Activated CD4-positive, alpha-beta T cell treated with anti-CD3 and anti-CD28 coated beads, Interleukin-2, amount 50 U/mL, for 48 hours (primary cell): Measurements from ENCODE around the gene U2AF1.
"Not testable (repeated sequence)": the region's sequence is repeated elsewhere in the genome, so short reads cannot be mapped to it uniquely, and the experiment has no call there.

Source experiments
- DNase-seq, 2 experiments: peaks; one replicate each; pipeline ENCODE4 v3.0.0-alpha.2; 2020

Gene U2AF1

GRCh38 chr21:43076023-43076637 lies 31.2 kb downstream of the U2AF1 start:
- not testable (repeated sequence) for DNase-seq

GRCh38 chr21:43075170-43076022 lies 32.0 kb downstream of the U2AF1 start, which contains the start of gene CBS:
Gene CBS (minus strand): TSS chr21:43075835. CDS start chr21:43072193, 3,642 bp downstream.
- not testable (repeated sequence) for DNase-seq

GRCh38 chr21:43074401-43075169 lies 32.8 kb downstream of the U2AF1 start:
- DNase-seq = not testable (repeated sequence)

- DNase-seq = not testable (repeated sequence)
Measured at GRCh38 chr21:43072742-43073141, 34.6 kb downstream of the U2AF1 start.

GRCh38 chr21:43069682-43070081 lies 37.7 kb downstream of the U2AF1 start:
- not testable (repeated sequence) for DNase-seq

GRCh38 chr21:43068065-43068464 lies 39.3 kb downstream of the U2AF1 start:
- DNase-seq = not testable (repeated sequence)

- DNase-seq = not testable (repeated sequence)
Measured at GRCh38 chr21:43066690-43067089, 40.7 kb downstream of the U2AF1 start.

- DNase-seq = not testable (repeated sequence)
Measured at GRCh38 chr21:43065991-43066390, 41.4 kb downstream of the U2AF1 start.

- DNase-seq = not testable (repeated sequence)
Measured at GRCh38 chr21:43064265-43064917, 43.0 kb downstream of the U2AF1 start.

- not testable (repeated sequence) for DNase-seq
Measured at GRCh38 chr21:43062955-43063664, 44.3 kb downstream of the U2AF1 start.

- not testable (repeated sequence) for DNase-seq
Measured at GRCh38 chr21:43053112-43053511, 54.3 kb downstream of the U2AF1 start.

- DNase-seq = not testable (repeated sequence)
Measured at GRCh38 chr21:43045876-43046821, 61.2 kb downstream of the U2AF1 start.

GRCh38 chr21:43045165-43045875 lies 62.0 kb downstream of the U2AF1 start:
- DNase-seq = not testable (repeated sequence)

- DNase-seq = not testable (repeated sequence)
Measured at GRCh38 chr21:43044547-43044946, 62.8 kb downstream of the U2AF1 start.

GRCh38 chr21:43043291-43043690 lies 64.1 kb downstream of the U2AF1 start:
- DNase-seq = not testable (repeated sequence)
